B cell (primary cell): ENCODE results near the gene RNASE3. TPM values are rescaled to one million over a fixed set of nuclear protein-coding genes. Genes with fewer than 3 reads are reported as not detected.

Experiments
- ATAC-seq: fragments of 200-7000 bp; cut with Tn5 transposase; one replicate; pipeline ENCODE4 v1.10.0; 2021; ENCODE audit warnings: low read depth, mild to moderate bottlenecking, moderate number of reproducible peaks, moderate library complexity
- CTCF ChIA-PET: fragments of 350-600 bp; sonication (Branson Sonifier 250); formaldehyde crosslinking; loops from one replicate; lab custom pipeline; 2021; ENCODE audit warnings: antibody characterized with exemption, inconsistent platforms; lab: Charles Lee
- POLR2A ChIA-PET: fragments of 350-600 bp; sonication (Branson Sonifier 250); formaldehyde crosslinking; loops from one replicate; lab custom pipeline; 2021; ENCODE audit warnings: antibody characterized with exemption; lab: Charles Lee
- DNase-seq: peaks from one replicate; pipeline ENCODE4 v3.0.0; 2013
- H2AFZ ChIP-seq: 2 replicates; pipeline ENCODE4 v1.6.1; 2012; ENCODE audit warnings: mild to moderate bottlenecking, low read depth, low read length; ENCODE audit not compliant: insufficient read depth, poor library complexity, severe bottlenecking
- H3K27ac ChIP-seq, 2 donors: 1 replicate in 1 of 2; 2 replicates in 1 of 2; pipeline ENCODE4 v1.5.1; 2012 to 2013; ENCODE audit warnings: low read length in 2 of 2, mild to moderate bottlenecking in 2 of 2, moderate library complexity in 1 of 2
- H3K27me3 ChIP-seq, 4 experiments: fragments of 200-600 bp in 1 of 4; sonication (generic) in 1 of 4; replicated peaks in 1 of 4; 1 replicate in 2 of 4; 2 replicates in 2 of 4; pipeline versions ENCODE4 v1.6.1 to v1.7.0; 2013 to 2016; ENCODE audit warnings: low read length in 3 of 4, mild to moderate bottlenecking in 2 of 4, mixed read lengths in 1 of 4, moderate library complexity in 1 of 4; ENCODE audit not compliant: insufficient read depth in 4 of 4, control insufficient read depth in 3 of 4; ENCODE audit errors: control extremely low read depth in 1 of 4
- H3K36me3 ChIP-seq, 2 experiments: replicated peaks in 1 of 2; 1 replicate in 1 of 2; 2 replicates in 1 of 2; pipeline versions ENCODE4 v1.6.1 to v1.7.1; 2013; ENCODE audit warnings: low read length in 1 of 2; ENCODE audit not compliant: insufficient read depth in 2 of 2, control insufficient read depth in 1 of 2; ENCODE audit errors: control extremely low read depth in 1 of 2, extremely low read depth in 1 of 2
- H3K4me1 ChIP-seq, 2 donors: fragments of 200-600 bp in 1 of 2; sonication (generic) in 1 of 2; 1 replicate in 1 of 2; 2 replicates in 1 of 2; pipeline versions ENCODE4 v1.5.1 to v1.6.1; 2013 to 2017; ENCODE audit warnings: low read length in 2 of 2; ENCODE audit not compliant: control insufficient read depth in 2 of 2, insufficient read depth in 2 of 2
- H3K4me2 ChIP-seq: replicated peaks from 2 replicates; pipeline ENCODE3; 2012; ENCODE audit warnings: mild to moderate bottlenecking, low read depth, low read length; ENCODE audit not compliant: poor library complexity, severe bottlenecking
- H3K4me3 ChIP-seq, 5 experiments: fragments of 200-600 bp in 1 of 5; sonication (generic) in 1 of 5; 1 replicate in 3 of 5; 2 replicates in 2 of 5; pipeline versions ENCODE4 v1.5.1 to v1.7.0; 2011 to 2016; ENCODE audit warnings: low read length in 4 of 5, mild to moderate bottlenecking in 4 of 5, low read depth in 2 of 5, control low read depth in 1 of 5, moderate library complexity in 1 of 5; ENCODE audit not compliant: insufficient read depth in 1 of 5; ENCODE audit errors: control extremely low read depth in 1 of 5, extremely low read depth in 1 of 5
- H3K79me2 ChIP-seq: fragments of 200-600 bp; sonication (generic); one replicate; pipeline ENCODE4 v1.6.0; 2016; ENCODE audit warnings: low read length; ENCODE audit not compliant: control insufficient read depth, insufficient read depth
- H3K9ac ChIP-seq: fragments of 200-600 bp; sonication (generic); 2 replicates; pipeline ENCODE4 v1.6.1; 2017; ENCODE audit warnings: mild to moderate bottlenecking, low read length, moderate library complexity
- H3K9me3 ChIP-seq, 3 donors: one replicate each; pipeline versions ENCODE4 v1.6.1 to v1.7.1; 2013; ENCODE audit warnings: low read length in 2 of 3; ENCODE audit not compliant: control insufficient read depth in 2 of 3, insufficient read depth in 1 of 3; ENCODE audit errors: control extremely low read depth in 1 of 3
- H4K20me1 ChIP-seq: 2 replicates; pipeline ENCODE4 v1.6.0; 2012; ENCODE audit warnings: mild to moderate bottlenecking, low read length; ENCODE audit not compliant: insufficient read depth, control insufficient read depth, poor library complexity, severe bottlenecking
- H3K27ac Mint-ChIP-seq: one replicate; pipeline ENCODE4 v1.8.0; 2021; ENCODE audit warnings: mixed read lengths
- H3K27me3 Mint-ChIP-seq: one replicate; pipeline ENCODE4 v1.8.0; 2021; ENCODE audit warnings: mixed read lengths
- H3K4me1 Mint-ChIP-seq: one replicate; pipeline ENCODE4 v1.8.0; 2021; ENCODE audit warnings: mixed read lengths
- H3K4me3 Mint-ChIP-seq: one replicate; pipeline ENCODE4 v1.8.0; 2021; ENCODE audit warnings: mixed read lengths
- H3K9me3 Mint-ChIP-seq: one replicate; pipeline ENCODE4 v1.8.0; 2022; ENCODE audit warnings: mixed read lengths; ENCODE audit not compliant: insufficient read depth
- CTCF ChIP-seq: fragments of 200-600 bp; IDR thresholded peaks from one replicate; pipeline ENCODE4 v1.8.0; 2022; ENCODE audit warnings: antibody characterized with exemption, mild to moderate bottlenecking
- EZH2 ChIP-seq: IDR thresholded peaks from 2 replicates; pipeline ENCODE4 v1.6.1; 2012; ENCODE audit warnings: borderline replicate concordance, low read depth, mild to moderate bottlenecking, moderate library complexity, low read length; ENCODE audit not compliant: insufficient read depth, poor library complexity, severe bottlenecking
- WGBS: methylation state at CpG from one replicate; pipeline ENCODE4 v1.1.5; 2013; ENCODE audit warnings: missing lambda C conversion rate; ENCODE audit not compliant: insufficient coverage; 5-methylcytosine and 5-hydroxymethylcytosine counted together
- intact Hi-C: fragments of 100-400 bp; cut with micrococcal nuclease; formaldehyde crosslinking; loops from one replicate; pipeline ENCODE4 v1.10.0; 2022
- polyA plus RNA-seq: library from polyadenylated mRNA; depleted of rRNA; stranded (reverse); fragments of >200 nt; gene quantifications from 2 replicates; pipeline ENCODE4 v1.2.3, GENCODE V29; 2012
- total RNA-seq, 2 donors: library from RNA; stranded (reverse); fragments of 120-200 nt in 1 of 2; gene quantifications; 1 replicate in 1 of 2; 2 replicates in 1 of 2; pipeline versions ENCODE4 v1.2.3 to v1.2.4, GENCODE V29; 2013 to 2022

Gene RNASE3
- total and polyA plus RNA-seq, 2 donors (not counting 1 experiment from before 2014, with no cell fraction given): not detected

GRCh38 chr14:20935303-20935984 is 44.3 kb downstream of the RNASE3 start:
- Histone ChIP-seq H3K4me1 (peaks cover 8 to 10% of the 10 kb centered on the region in 2 donors), H3K27me3 (peaks cover 0 to 4% (median 0%) of the 10 kb centered on the region in 4 experiments), H2AFZ (peak overlapping the region; percentile 33), H3K27ac (no peak overlapping the region), H3K9me3 (no peaks in the 10 kb centered on the region), H3K36me3 (no peaks in the 10 kb centered on the region), H3K79me2 (no peaks in the 10 kb centered on the region), H4K20me1 (no peaks in the 10 kb centered on the region), H3K4me2 (peak overlapping the region; percentile 22), H3K4me3 (no peak overlapping the region), H3K9ac (no peak overlapping the region)
- CTCF ChIA-PET: no interaction called here
- Mint-ChIP-seq H3K27ac (no peak overlapping the region), H3K4me1 (peaks cover 17% of the 10 kb centered on the region), H3K27me3 (peaks cover 19% of the 10 kb centered on the region), H3K9me3 (no peaks in the 10 kb centered on the region), H3K4me3 (no peak overlapping the region)
- POLR2A ChIA-PET: no interaction called here
- peak; percentile 57 for ATAC-seq
- WGBS: 100% methylated on average over 2 of the region's 5 CpGs
- intact Hi-C loops: no loop called here
- TF ChIP-seq EZH2: no peak
- no peak for TF ChIP-seq CTCF
- peak; percentile 27 for DNase-seq

Other genes with a start within 250 kb of the RNASE3 start
- not detected in 2 replicates for gene OR6S1, start 249.7 kb upstream of the RNASE3 start, total RNA-seq
- gene OR6S1, start 249.7 kb upstream of the RNASE3 start, polyA plus RNA-seq: 0.14 and 0.16 TPM in 2 replicates
- 0.49 and 1.8 TPM in 2 replicates for gene RNASE4, start 206.8 kb upstream of the RNASE3 start, total RNA-seq
- gene RNASE4, start 206.8 kb upstream of the RNASE3 start, polyA plus RNA-seq: 1.2 and 1.8 TPM in 2 replicates
- gene ANG, start 202.6 kb upstream of the RNASE3 start, total RNA-seq: 1.7 and 2.3 TPM in 2 replicates
- 0.82 and 2.0 TPM in 2 replicates for gene ANG, start 202.6 kb upstream of the RNASE3 start, polyA plus RNA-seq
- not detected in 2 replicates for gene EDDM3A, start 145.5 kb upstream of the RNASE3 start, total RNA-seq
- gene EDDM3A, start 145.5 kb upstream of the RNASE3 start, polyA plus RNA-seq: 0.26 TPM in 1 of 2 replicates, not detected in the other
- not detected in 2 replicates for gene EDDM3B, start 123.0 kb upstream of the RNASE3 start, total RNA-seq
- gene EDDM3B, start 123.0 kb upstream of the RNASE3 start, polyA plus RNA-seq: not detected in 2 replicates
- gene RNASE6, start 110.1 kb upstream of the RNASE3 start, total RNA-seq: 53.2 and 60.2 TPM in 2 replicates
- gene RNASE6, start 110.1 kb upstream of the RNASE3 start, polyA plus RNA-seq: 37.2 and 56.6 TPM in 2 replicates
- 0.81 TPM in 1 of 2 replicates, not detected in the other for gene RNASE1, start 88.5 kb upstream of the RNASE3 start, total RNA-seq
- gene RNASE1, start 88.5 kb upstream of the RNASE3 start, polyA plus RNA-seq: 0.25 and 1.5 TPM in 2 replicates
- not detected in 2 replicates for gene RNASE2, start 64.1 kb downstream of the RNASE3 start, total RNA-seq
- 0.54 TPM in 1 of 2 replicates, not detected in the other for gene RNASE2, start 64.1 kb downstream of the RNASE3 start, polyA plus RNA-seq
- gene METTL17, start 98.6 kb downstream of the RNASE3 start, total RNA-seq: 116 and 118 TPM in 2 replicates
- gene METTL17, start 98.6 kb downstream of the RNASE3 start, polyA plus RNA-seq: 184 and 201 TPM in 2 replicates
- gene SLC39A2, start 107.9 kb downstream of the RNASE3 start, total RNA-seq: 0.25 and 0.51 TPM in 2 replicates
- gene SLC39A2, start 107.9 kb downstream of the RNASE3 start, polyA plus RNA-seq: 0.07 and 0.20 TPM in 2 replicates
- gene NDRG2, start 133.7 kb downstream of the RNASE3 start, total RNA-seq: 9.5 and 10.2 TPM in 2 replicates
- 9.8 and 11.8 TPM in 2 replicates for gene NDRG2, start 133.7 kb downstream of the RNASE3 start, polyA plus RNA-seq
- not detected in 2 replicates for gene TPPP2, start 138.8 kb downstream of the RNASE3 start, total RNA-seq
- gene TPPP2, start 138.8 kb downstream of the RNASE3 start, polyA plus RNA-seq: not detected in 2 replicates
- not detected in 2 replicates for gene RNASE13, start 143.4 kb downstream of the RNASE3 start, total RNA-seq
- not detected in 2 replicates for gene RNASE13, start 143.4 kb downstream of the RNASE3 start, polyA plus RNA-seq
- not detected in 2 replicates for gene RNASE7, start 151.0 kb downstream of the RNASE3 start, total RNA-seq
- gene RNASE7, start 151.0 kb downstream of the RNASE3 start, polyA plus RNA-seq: not detected in 2 replicates
- not detected in 2 replicates for gene RNASE8, start 166.4 kb downstream of the RNASE3 start, total RNA-seq
- gene RNASE8, start 166.4 kb downstream of the RNASE3 start, polyA plus RNA-seq: not detected in 2 replicates
- gene ARHGEF40, start 178.9 kb downstream of the RNASE3 start, total RNA-seq: 1.7 and 2.3 TPM in 2 replicates
- gene ARHGEF40, start 178.9 kb downstream of the RNASE3 start, polyA plus RNA-seq: 0.53 and 1.0 TPM in 2 replicates
- gene ZNF219, start 207.3 kb downstream of the RNASE3 start, total RNA-seq: 3.5 and 6.4 TPM in 2 replicates
- gene ZNF219, start 207.3 kb downstream of the RNASE3 start, polyA plus RNA-seq: 3.3 and 6.3 TPM in 2 replicates
- not detected in 2 replicates for gene TMEM253, start 209.7 kb downstream of the RNASE3 start, total RNA-seq
- not detected in 2 replicates for gene TMEM253, start 209.7 kb downstream of the RNASE3 start, polyA plus RNA-seq